HCT116 (cell line): ENCODE data around the gene LEKR1. TPM values are rescaled to one million over a fixed set of nuclear protein-coding genes. Genes with fewer than 3 reads are reported as not detected.

Experiments used
- ATAC-seq: fragments of 200-7000 bp; cut with Tn5 transposase; 2 replicates; pipeline ENCODE4 v1.9.1; 2020; ENCODE audit warnings: mild to moderate bottlenecking, moderate library complexity
- BruUV-seq: library from RNA; stranded (reverse); fragments of 400-500 nt; replicated peaks from 2 replicates; lab custom pipeline; 2021; lab: Mats Ljungman, UMichigan
- CTCF ChIA-PET: fragments of 300-600 bp; sonication (Branson Sonifier 250); formaldehyde crosslinking; loops from one replicate; lab custom pipeline; 2021; ENCODE audit warnings: antibody characterized with exemption; lab: Charles Lee
- POLR2A ChIA-PET: fragments of 300-600, 350-600 bp; sonication (Branson Sonifier 250); formaldehyde crosslinking; loops from one replicate; lab custom pipeline; 2021; ENCODE audit warnings: antibody characterized with exemption; lab: Charles Lee
- RAD21 ChIA-PET, 2 experiments: fragments of 300-600 bp; sonication (Branson Sonifier 250); formaldehyde crosslinking; loops; one replicate each; lab custom pipeline; 2023; ENCODE audit warnings: low total read pairs in 2 of 2; ENCODE audit not compliant: uncharacterized antibody in 2 of 2, unreplicated experiment in 2 of 2, low non-redundant PET in 1 of 2; lab: Charles Lee
- DNase-seq: peaks from one replicate; pipeline ENCODE4 v3.0.0-alpha.2; 2010; ENCODE audit warnings: low read depth, low spot score
- H2AFZ ChIP-seq: fragments of 200-600 bp; shearing (Covaris generic), sonication (generic); 2 replicates; pipeline ENCODE4 v1.6.1; 2017; ENCODE audit warnings: low read depth, mixed run types, mixed read lengths, antibody characterized with exemption, low read length; ENCODE audit not compliant: poor library complexity, severe bottlenecking
- H3K27ac ChIP-seq: 2 replicates; pipeline ENCODE4 v1.5.1; 2012; ENCODE audit warnings: low read depth, low read length
- H3K27me3 ChIP-seq: fragments of 200-600 bp; sonication (generic); 2 replicates; pipeline ENCODE4 v1.6.1; 2016; ENCODE audit warnings: mixed run types, low read length, mixed read lengths; ENCODE audit not compliant: insufficient read depth
- H3K36me3 ChIP-seq, 2 experiments: fragments of 200-500 bp in 1 of 2; fragments of 200-600 bp in 1 of 2; sonication (Bioruptor generic) in 1 of 2; sonication (generic) in 1 of 2; 2 replicates each; pipeline versions ENCODE4 v1.5.1 to v1.6.1; 2014 to 2016; ENCODE audit warnings: low read length in 2 of 2, inconsistent platforms in 1 of 2, mixed read lengths in 1 of 2, mixed run types in 1 of 2; ENCODE audit not compliant: insufficient read depth in 2 of 2, control insufficient read depth in 1 of 2
- H3K4me1 ChIP-seq, 2 experiments: fragments of 200-600 bp in 1 of 2; sonication (generic) in 1 of 2; 2 replicates each; pipeline versions ENCODE4 v1.5.1 to v1.6.1; 2012 to 2017; ENCODE audit warnings: low read length in 2 of 2, inconsistent platforms in 1 of 2, mild to moderate bottlenecking in 1 of 2, mixed read lengths in 1 of 2, mixed run types in 1 of 2, moderate library complexity in 1 of 2; ENCODE audit not compliant: insufficient read depth in 2 of 2, control insufficient read depth in 1 of 2
- H3K4me2 ChIP-seq: fragments of 200-600 bp; sonication (generic); 2 replicates; pipeline ENCODE4 v1.6.1; 2017; ENCODE audit warnings: mixed run types, low read length, mixed read lengths
- H3K4me3 ChIP-seq, 2 experiments: fragments of 200-600 bp in 1 of 2; sonication (generic) in 1 of 2; replicated peaks in 1 of 2; 2 replicates each; pipeline ENCODE4 v1.5.1; 2011 to 2016; ENCODE audit warnings: low read length in 2 of 2, control low read depth in 1 of 2, low read depth in 1 of 2, mild to moderate bottlenecking in 1 of 2, mixed read lengths in 1 of 2, mixed run types in 1 of 2
- H3K79me2 ChIP-seq: fragments of 200-600 bp; sonication (generic); 2 replicates; pipeline ENCODE4 v1.6.1; 2017; ENCODE audit warnings: mild to moderate bottlenecking, mixed run types, low read length, moderate library complexity, mixed read lengths; ENCODE audit not compliant: insufficient read depth
- H3K9ac ChIP-seq: fragments of 200-600 bp; sonication (generic); 2 replicates; pipeline ENCODE4 v1.6.1; 2016; ENCODE audit warnings: low read length, mixed read lengths
- H3K9me2 ChIP-seq: fragments of 200-600 bp; sonication (generic), shearing (Covaris generic); 2 replicates; pipeline ENCODE4 v1.6.1; 2017; ENCODE audit warnings: mixed run types, mild to moderate bottlenecking, moderate library complexity; ENCODE audit not compliant: insufficient read depth
- H3K9me3 ChIP-seq, 2 experiments: fragments of 200-500 bp in 1 of 2; fragments of 200-600 bp in 1 of 2; sonication (Bioruptor generic) in 1 of 2; sonication (generic) in 1 of 2; 2 replicates each; pipeline ENCODE4 v1.6.1; 2014 to 2017; ENCODE audit warnings: low read length in 2 of 2, mixed read lengths in 2 of 2, inconsistent platforms in 1 of 2, low read depth in 1 of 2, mild to moderate bottlenecking in 1 of 2, mixed run types in 1 of 2, moderate library complexity in 1 of 2; ENCODE audit not compliant: control insufficient read depth in 1 of 2, insufficient read depth in 1 of 2
- H4K20me1 ChIP-seq: fragments of 200-600 bp; sonication (generic), shearing (Covaris generic); 2 replicates; pipeline ENCODE4 v1.6.1; 2017; ENCODE audit warnings: mixed run types, mild to moderate bottlenecking, moderate library complexity; ENCODE audit not compliant: insufficient read depth
- CBX3 ChIP-seq: IDR thresholded peaks from 2 replicates; pipeline ENCODE4 v1.6.1; 2012; ENCODE audit warnings: low read depth
- CEBPB ChIP-seq: IDR thresholded peaks from 2 replicates; pipeline ENCODE4 v1.6.1; 2012; ENCODE audit warnings: low read depth
- CTCF ChIP-seq, 3 experiments: fragments of 200-600 bp in 1 of 3; sonication (generic) in 1 of 3; IDR thresholded peaks in 2 of 3; conservative IDR thresholded peaks in 1 of 3; 2 replicates each; pipeline ENCODE4 v1.5.1; 2012 to 2017; ENCODE audit warnings: low read depth in 2 of 3, low read length in 2 of 3, antibody characterized with exemption in 1 of 3, borderline replicate concordance in 1 of 3, control low read depth in 1 of 3, mild to moderate bottlenecking in 1 of 3, mixed read lengths in 1 of 3, mixed run types in 1 of 3, moderate library complexity in 1 of 3; ENCODE audit not compliant: insufficient read depth in 1 of 3
- EGR1 ChIP-seq: IDR thresholded peaks from 2 replicates; pipeline ENCODE4 v1.6.1; 2012; ENCODE audit warnings: low read depth
- ELF1 ChIP-seq: IDR thresholded peaks from 2 replicates; pipeline ENCODE4 v1.6.1; 2012; ENCODE audit warnings: low read depth, borderline replicate concordance
- EZH2 ChIP-seq: fragments of 200-600 bp; sonication (generic); IDR thresholded peaks from 2 replicates; pipeline ENCODE4 v1.6.1; 2017; ENCODE audit warnings: antibody characterized with exemption, mixed run types
- EZH2phosphoT487 ChIP-seq: fragments of 200-600 bp; IDR thresholded peaks from 2 replicates; pipeline ENCODE4 v1.6.1; 2018; ENCODE audit warnings: antibody characterized with exemption, borderline replicate concordance
- FOSL1 ChIP-seq: IDR thresholded peaks from 2 replicates; pipeline ENCODE4 v1.6.1; 2012; ENCODE audit warnings: low read depth
- JUND ChIP-seq: IDR thresholded peaks from 2 replicates; pipeline ENCODE4 v1.6.1; 2012
- POLR2AphosphoS5 ChIP-seq: IDR thresholded peaks from 2 replicates; pipeline ENCODE4 v1.6.1; 2011; ENCODE audit warnings: mild to moderate bottlenecking, low read depth, low read length, moderate library complexity
- RAD21 ChIP-seq: IDR thresholded peaks from 2 replicates; pipeline ENCODE4 v1.6.1; 2012; ENCODE audit warnings: low read depth, mild to moderate bottlenecking
- REST ChIP-seq: IDR thresholded peaks from 2 replicates; pipeline ENCODE4 v1.6.1; 2012; ENCODE audit warnings: low read depth
- SIN3A ChIP-seq: IDR thresholded peaks from 2 replicates; pipeline ENCODE4 v1.6.1; 2012; ENCODE audit warnings: low read depth
- SP1 ChIP-seq: IDR thresholded peaks from 2 replicates; pipeline ENCODE4 v1.6.1; 2012; ENCODE audit warnings: low read depth
- SRF ChIP-seq: IDR thresholded peaks from 2 replicates; pipeline ENCODE4 v1.6.1; 2012; ENCODE audit warnings: low read depth
- TCF7L2 ChIP-seq: IDR thresholded peaks from 2 replicates; pipeline ENCODE4 v1.7.0; 2011; ENCODE audit warnings: borderline replicate concordance, inconsistent platforms; ENCODE audit not compliant: insufficient read depth, insufficient read length; ENCODE audit errors: extremely low read depth
- YY1 ChIP-seq: IDR thresholded peaks from 2 replicates; pipeline ENCODE4 v1.6.1; 2011; ENCODE audit warnings: low read length, low read depth, moderate library complexity, mild to moderate bottlenecking; ENCODE audit not compliant: insufficient replicate concordance; ENCODE audit errors: extremely low read depth
- ZBTB33 ChIP-seq: IDR thresholded peaks from 2 replicates; pipeline ENCODE4 v1.6.1; 2011; ENCODE audit warnings: mild to moderate bottlenecking, low read length, moderate library complexity; ENCODE audit not compliant: insufficient replicate concordance; ENCODE audit errors: extremely low read depth
- ZFX ChIP-seq: fragments of 450-650 bp; IDR thresholded peaks from 2 replicates; pipeline ENCODE4 v1.6.1; 2017
- ZNF274 ChIP-seq: fragments of 200-500 bp; sonication (Bioruptor generic); IDR thresholded peaks from 2 replicates; pipeline ENCODE4 v1.6.1; 2014; ENCODE audit warnings: mild to moderate bottlenecking, low read depth, low read length, inconsistent platforms
- intact Hi-C: fragments of 100-400 bp; cut with micrococcal nuclease; formaldehyde crosslinking; loops from 2 replicates; pipeline ENCODE4 v1.10.0; 2022
- total RNA-seq: library from RNA; stranded (reverse); gene quantifications from one replicate; pipeline ENCODE4 v1.2.1, GENCODE V29; 2021; ENCODE audit not compliant: unreplicated experiment

The LEKR1 gene
- total RNA-seq, 1 experiment from 2014 or later: 2.1 TPM

- CTCF ChIA-PET: no interaction called here
- no peaks in the 10 kb centered on the region for H3K79me2 ChIP-seq
- ATAC-seq (no peak), DNase-seq (no peak)
- H3K4me3 ChIP-seq: no peak overlapping the region
- no peaks in the 10 kb centered on the region for H4K20me1 ChIP-seq
- no peaks in the 10 kb centered on the region for H3K36me3 ChIP-seq
- intact Hi-C loops: no loop called here
- no peak for TF ChIP-seq ZBTB33
- TF ChIP-seq POLR2AphosphoS5: no peak
- TF ChIP-seq TCF7L2: no peak
- no peak for TF ChIP-seq EZH2phosphoT487
- TF ChIP-seq YY1: no peak
- TF ChIP-seq ELF1: no peak
- TF ChIP-seq SRF: no peak
- TF ChIP-seq FOSL1: no peak
- TF ChIP-seq REST: no peak
- no peak for TF ChIP-seq SIN3A
- no peak for TF ChIP-seq CBX3
- no peak for TF ChIP-seq SP1
- TF ChIP-seq EZH2: no peak
- TF ChIP-seq JUND: no peak
- TF ChIP-seq RAD21: no peak
- no peak for TF ChIP-seq ZFX
- TF ChIP-seq ZNF274: no peak
- no peak for TF ChIP-seq CTCF (IDR thresholded peaks at IDR 0.05 in 2 of 3, conservative IDR thresholded peaks at IDR 0.05 in 1 of 3; ENCODE audit: borderline replicate concordance in 1 of 3, insufficient read depth in 1 of 3, low read depth in 2 of 3, low read length in 2 of 3)
- no peak for TF ChIP-seq EGR1
- no peak for TF ChIP-seq CEBPB
- TF ChIP-seq, all 23 proteins: peak for 0
- Histone ChIP-seq H2AFZ (no peak overlapping the region), H3K9ac (no peak overlapping the region), H3K4me1 (no peaks in the 10 kb centered on the region), H3K27me3 (no peaks in the 10 kb centered on the region), H3K27ac (no peak overlapping the region), H3K9me2 (no peaks in the 10 kb centered on the region), H3K9me3 (no peaks in the 10 kb centered on the region), H3K4me2 (no peak overlapping the region)
- no TSS peak for BruUV-seq
- RAD21 ChIA-PET: no interaction called here
- POLR2A ChIA-PET: no interaction called here
Observed at GRCh38 chr3:156948402-156949210, 122.5 kb downstream of the LEKR1 start.
